Sigmoid colon (tissue), 4 donors: Measurements from ENCODE around the gene MLLT10.

Source experiments
- CTCF ChIP-seq, 4 experiments: fragments of 450-650 bp in 3 of 4; fragments of 200-600 bp in 1 of 4; IDR thresholded peaks; one replicate each; pipeline ENCODE4 v1.5.1; 2016 to 2019; ENCODE audit warnings: antibody characterized with exemption in 4 of 4, mild to moderate bottlenecking in 3 of 4, moderate library complexity in 2 of 4
- POLR2A ChIP-seq, 2 donors: fragments of 450-650 bp; IDR thresholded peaks; one replicate each; pipeline ENCODE4 v1.6.1; 2016; ENCODE audit warnings: antibody characterized with exemption in 2 of 2, mild to moderate bottlenecking in 2 of 2, moderate library complexity in 2 of 2
- POLR2AphosphoS5 ChIP-seq, 4 donors: sonication (generic); formaldehyde crosslinking; IDR thresholded peaks; one replicate each; pipeline ENCODE4 v1.6.1; 2017; ENCODE audit warnings: antibody characterized with exemption in 4 of 4

DNA sequence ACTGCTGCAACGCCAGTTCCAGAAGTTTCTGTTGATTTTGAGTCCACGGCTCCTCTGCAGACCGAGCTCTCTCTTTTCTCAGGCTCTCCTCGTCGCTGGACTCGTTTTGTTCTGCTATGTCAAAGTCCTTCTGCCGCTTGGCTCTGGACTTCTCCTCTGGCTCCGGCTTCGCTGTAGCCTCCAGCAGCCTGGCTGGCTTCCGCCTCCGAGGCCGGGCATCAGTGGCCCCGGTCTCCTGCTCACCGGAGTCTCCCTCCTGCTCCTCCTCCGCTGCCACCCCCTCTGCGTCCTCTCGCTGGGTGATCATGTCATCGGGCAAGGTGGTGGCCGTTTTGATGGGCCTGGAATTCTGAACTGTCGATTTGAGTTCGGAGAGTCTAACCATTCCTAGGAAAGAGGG is 225.2 kb downstream of the MLLT10 start:
- TF ChIP-seq CTCF (IDR thresholded peaks at IDR 0.05) (no peak), POLR2A (IDR thresholded peaks at IDR 0.05) (no peak), POLR2AphosphoS5 (IDR thresholded peaks at IDR 0.05) (no peak)
